Lower leg skin (tissue), 3 donors: ENCODE measurements around the gene ECHS1.

Experiments
- POLR2A ChIP-seq, 2 donors: fragments of 450-650 bp; IDR thresholded peaks; one replicate each; pipeline ENCODE4 v1.6.1; 2016 to 2017; ENCODE audit warnings: antibody characterized with exemption in 2 of 2, mild to moderate bottlenecking in 1 of 2, moderate library complexity in 1 of 2
- TF ChIP-seq, protein P1 (sequence below), 3 donors: fragments of 450-650 bp; IDR thresholded peaks; one replicate each; pipeline ENCODE4 v1.5.1; 2016; ENCODE audit warnings: antibody characterized with exemption in 3 of 3, mild to moderate bottlenecking in 3 of 3, moderate library complexity in 2 of 3

DNA sequence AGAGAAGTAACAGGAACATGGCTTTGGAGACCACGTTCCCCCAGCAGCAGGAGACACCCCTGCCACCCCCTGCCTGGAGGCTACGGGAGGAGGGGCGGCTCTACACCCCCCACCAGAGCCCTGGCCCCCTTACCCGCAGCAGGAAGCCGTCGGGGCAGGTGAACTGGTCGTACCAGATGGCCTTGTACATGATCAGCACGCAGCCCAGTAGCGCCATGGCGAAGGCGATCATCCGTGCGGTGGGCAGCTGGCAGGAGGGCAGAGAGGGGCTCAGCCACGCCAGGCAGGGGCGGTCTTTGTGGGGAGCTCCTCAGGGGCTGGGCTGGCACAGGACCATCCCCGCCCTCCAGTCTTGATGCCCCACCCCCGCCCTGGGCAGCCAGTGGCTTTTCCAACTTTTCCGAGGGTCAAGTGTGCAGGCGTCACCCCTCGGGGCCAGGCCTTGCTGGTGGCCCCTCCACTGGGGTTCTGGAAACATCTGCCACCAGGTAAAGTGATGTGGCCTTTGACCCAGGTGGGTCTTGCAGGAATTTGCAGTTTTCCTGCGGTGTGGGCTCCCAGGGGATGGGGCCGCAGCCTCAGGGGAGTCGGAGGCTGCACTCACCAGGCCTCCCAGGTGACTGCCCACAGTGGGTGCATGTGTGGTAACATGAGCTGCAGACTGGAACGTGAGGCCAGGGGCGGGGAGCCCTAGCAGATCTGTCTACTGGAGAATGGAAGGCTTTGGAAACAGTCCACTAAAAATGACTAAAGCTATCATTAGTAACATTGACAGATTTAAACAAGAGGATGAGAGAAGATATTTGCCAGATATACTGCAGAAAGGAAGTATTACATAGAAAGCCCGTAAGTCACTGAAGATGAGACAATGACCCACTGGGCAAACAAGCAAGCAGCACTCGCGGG, 46.2 kb downstream of the ECHS1 start:
- no peak for TF ChIP-seq POLR2A (IDR thresholded peaks at IDR 0.05)
- TF ChIP-seq, protein P1, sequence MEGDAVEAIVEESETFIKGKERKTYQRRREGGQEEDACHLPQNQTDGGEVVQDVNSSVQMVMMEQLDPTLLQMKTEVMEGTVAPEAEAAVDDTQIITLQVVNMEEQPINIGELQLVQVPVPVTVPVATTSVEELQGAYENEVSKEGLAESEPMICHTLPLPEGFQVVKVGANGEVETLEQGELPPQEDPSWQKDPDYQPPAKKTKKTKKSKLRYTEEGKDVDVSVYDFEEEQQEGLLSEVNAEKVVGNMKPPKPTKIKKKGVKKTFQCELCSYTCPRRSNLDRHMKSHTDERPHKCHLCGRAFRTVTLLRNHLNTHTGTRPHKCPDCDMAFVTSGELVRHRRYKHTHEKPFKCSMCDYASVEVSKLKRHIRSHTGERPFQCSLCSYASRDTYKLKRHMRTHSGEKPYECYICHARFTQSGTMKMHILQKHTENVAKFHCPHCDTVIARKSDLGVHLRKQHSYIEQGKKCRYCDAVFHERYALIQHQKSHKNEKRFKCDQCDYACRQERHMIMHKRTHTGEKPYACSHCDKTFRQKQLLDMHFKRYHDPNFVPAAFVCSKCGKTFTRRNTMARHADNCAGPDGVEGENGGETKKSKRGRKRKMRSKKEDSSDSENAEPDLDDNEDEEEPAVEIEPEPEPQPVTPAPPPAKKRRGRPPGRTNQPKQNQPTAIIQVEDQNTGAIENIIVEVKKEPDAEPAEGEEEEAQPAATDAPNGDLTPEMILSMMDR (IDR thresholded peaks at IDR 0.05) = no peak
